K562 (cell line): Measurements from ENCODE around the gene PPP6R1. TPM values are rescaled to one million over a fixed set of nuclear protein-coding genes. Genes with fewer than 3 reads are reported as not detected.
A peak's percentile ranks its signal among the peaks of the same experiment; 100 is the strongest.

Source experiments
- MTA3 ChIP-seq: fragments of 450-650 bp; formaldehyde crosslinking; IDR thresholded peaks from 2 replicates; pipeline ENCODE4 v1.6.1; 2017; ENCODE audit warnings: mild to moderate bottlenecking, borderline replicate concordance
- SIN3A ChIP-seq, 2 experiments: fragments of 150-350 bp in 1 of 2; IDR thresholded peaks; 2 replicates each; pipeline ENCODE4 v1.6.1; 2011 to 2016; ENCODE audit warnings: borderline replicate concordance in 2 of 2, low read depth in 2 of 2, low read length in 2 of 2, mild to moderate bottlenecking in 2 of 2, moderate library complexity in 2 of 2; ENCODE audit not compliant: control insufficient read depth in 1 of 2
- SMAD3 ChIP-seq: fragments of 450-650 bp; formaldehyde crosslinking; conservative IDR thresholded peaks from 2 replicates; pipeline ENCODE4 v1.4.0; 2020; ENCODE audit warnings: mild to moderate bottlenecking
- SNRNP70 ChIP-seq: fragments of 200-400 bp; formaldehyde crosslinking; optimal IDR thresholded peaks from 2 replicates; pipeline ENCODE3; 2017; ENCODE audit warnings: low read depth, low read length
- SRSF1 ChIP-seq: fragments of 200-400 bp; formaldehyde crosslinking; IDR thresholded peaks from 2 replicates; pipeline ENCODE4 v1.6.1; 2017; ENCODE audit warnings: mild to moderate bottlenecking, low read depth, low read length, moderate library complexity
- TEAD1 ChIP-seq, 2 experiments: fragments of 450-650 bp in 1 of 2; sonication (generic) in 1 of 2; formaldehyde crosslinking; IDR thresholded peaks; 2 replicates each; pipeline versions ENCODE4 v1.4.0 to v1.8.0; 2020 to 2022; ENCODE audit warnings: mild to moderate bottlenecking in 2 of 2, missing genetic modification reagents in 1 of 2
- ZNF57 ChIP-seq: fragments of 450-650 bp; formaldehyde crosslinking; IDR thresholded peaks from 2 replicates; pipeline ENCODE4 v1.4.0; 2020; ENCODE audit warnings: mild to moderate bottlenecking, moderate library complexity
- polyA plus RNA-seq, 8 experiments: library from polyadenylated mRNA; depleted of rRNA in 4 of 8; stranded (reverse) in 5 of 8; unstranded in 3 of 8; fragments of >200 nt; fragmentation: Nextera tagmentation in 2 of 8; fragmentation: Illumina TruSeq in 1 of 8; extraction: Ambion mirVana in 2 of 8; extraction: Trizol in 1 of 8; gene quantifications; 2 replicates each; pipeline versions ENCODE4 v1.2.1 to v1.2.3, GENCODE V29; 2011 to 2014; ENCODE audit warnings: inconsistent platforms in 1 of 8, missing spikeins in 1 of 8
- total RNA-seq, 7 experiments: library from RNA; depleted of rRNA in 6 of 7; stranded (reverse); fragments of >200 nt in 6 of 7; fragmentation: Illumina TruSeq in 2 of 7; extraction: Trizol in 2 of 7; gene quantifications; 2 replicates each; pipeline versions ENCODE4 v1.2.1 to v1.2.3, GENCODE V29; 2011 to 2021; ENCODE audit warnings: low replicate concordance in 1 of 7
- TF ChIP-seq, protein P1 (sequence below): fragments of 250-450 bp; sonication (Bioruptor Pico); IDR thresholded peaks from 2 replicates; pipeline ENCODE4 v1.4.0; 2020; ENCODE audit warnings: mild to moderate bottlenecking, moderate library complexity, borderline replicate concordance
- TF ChIP-seq, protein P2 (sequence below), 2 experiments: fragments of 450-650 bp; IDR thresholded peaks; 2 replicates each; pipeline ENCODE4 v1.6.1; 2018; ENCODE audit warnings: mild to moderate bottlenecking in 2 of 2, low read depth in 1 of 2; ENCODE audit not compliant: partially characterized antibody in 2 of 2
- TF ChIP-seq, protein P3 (sequence below): fragments of 450-650 bp; IDR thresholded peaks from 2 replicates; pipeline ENCODE4 v1.6.1; 2018; ENCODE audit warnings: mild to moderate bottlenecking, low read depth; ENCODE audit not compliant: partially characterized antibody
- TF ChIP-seq, protein P4 (sequence below): sonication (generic); formaldehyde crosslinking; IDR thresholded peaks from 2 replicates; pipeline ENCODE4 v1.8.1; 2023; ENCODE audit warnings: mild to moderate bottlenecking, missing genetic modification reagents
- TF ChIP-seq, protein P5 (sequence below): sonication (generic); formaldehyde crosslinking; IDR thresholded peaks from 2 replicates; pipeline ENCODE4 v1.8.1; 2022; ENCODE audit warnings: missing genetic modification reagents
- TF ChIP-seq, protein P6 (sequence below): fragments of 450-650 bp; IDR thresholded peaks from 2 replicates; pipeline ENCODE4 v1.6.1; 2017; ENCODE audit warnings: antibody characterized with exemption

Gene PPP6R1
- total and polyA plus RNA-seq, 9 of the 15 experiments (the other 6 are each of a cell fraction or from before 2014, with no cell fraction given): 0.48 to 135 (median 37.2) TPM

DNA sequence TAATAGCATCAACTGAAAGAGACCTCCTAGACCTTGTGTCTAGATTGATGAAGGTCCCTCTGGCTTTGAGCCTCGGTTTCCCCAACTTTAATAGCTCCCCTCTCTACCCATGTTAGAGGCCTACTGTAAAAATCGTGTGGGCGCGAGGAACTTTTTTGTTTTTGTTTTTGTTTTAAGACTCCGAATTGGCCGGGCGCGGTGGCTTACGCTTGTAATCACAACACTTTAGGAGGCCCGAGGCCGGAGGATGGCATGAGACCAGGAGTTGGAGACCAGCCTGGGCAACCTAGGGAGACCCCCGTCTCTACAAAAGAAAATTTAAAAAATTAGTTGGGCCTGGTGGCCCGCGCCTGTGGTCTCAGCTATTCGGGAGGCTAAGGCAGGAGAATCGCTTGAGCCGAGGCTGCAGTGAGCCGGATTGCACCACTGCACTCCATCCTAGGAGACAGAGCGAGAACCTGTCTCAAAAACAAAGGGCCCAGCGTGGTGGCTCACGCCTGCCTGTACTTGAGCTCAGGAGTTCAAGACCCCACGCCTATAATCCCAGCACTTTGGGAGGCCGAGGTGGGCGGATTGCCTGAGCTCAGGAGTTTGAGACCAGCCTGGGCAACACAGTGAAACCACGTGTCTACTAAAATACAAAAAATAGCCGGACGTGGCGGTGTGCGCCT lies 858 bp upstream of the PPP6R1 start (continued):
- TF ChIP-seq, protein P1, sequence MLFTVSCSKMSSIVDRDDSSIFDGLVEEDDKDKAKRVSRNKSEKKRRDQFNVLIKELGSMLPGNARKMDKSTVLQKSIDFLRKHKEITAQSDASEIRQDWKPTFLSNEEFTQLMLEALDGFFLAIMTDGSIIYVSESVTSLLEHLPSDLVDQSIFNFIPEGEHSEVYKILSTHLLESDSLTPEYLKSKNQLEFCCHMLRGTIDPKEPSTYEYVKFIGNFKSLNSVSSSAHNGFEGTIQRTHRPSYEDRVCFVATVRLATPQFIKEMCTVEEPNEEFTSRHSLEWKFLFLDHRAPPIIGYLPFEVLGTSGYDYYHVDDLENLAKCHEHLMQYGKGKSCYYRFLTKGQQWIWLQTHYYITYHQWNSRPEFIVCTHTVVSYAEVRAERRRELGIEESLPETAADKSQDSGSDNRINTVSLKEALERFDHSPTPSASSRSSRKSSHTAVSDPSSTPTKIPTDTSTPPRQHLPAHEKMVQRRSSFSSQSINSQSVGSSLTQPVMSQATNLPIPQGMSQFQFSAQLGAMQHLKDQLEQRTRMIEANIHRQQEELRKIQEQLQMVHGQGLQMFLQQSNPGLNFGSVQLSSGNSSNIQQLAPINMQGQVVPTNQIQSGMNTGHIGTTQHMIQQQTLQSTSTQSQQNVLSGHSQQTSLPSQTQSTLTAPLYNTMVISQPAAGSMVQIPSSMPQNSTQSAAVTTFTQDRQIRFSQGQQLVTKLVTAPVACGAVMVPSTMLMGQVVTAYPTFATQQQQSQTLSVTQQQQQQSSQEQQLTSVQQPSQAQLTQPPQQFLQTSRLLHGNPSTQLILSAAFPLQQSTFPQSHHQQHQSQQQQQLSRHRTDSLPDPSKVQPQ (CRISPR knock-in tag): no peak
- TF ChIP-seq, protein P2, sequence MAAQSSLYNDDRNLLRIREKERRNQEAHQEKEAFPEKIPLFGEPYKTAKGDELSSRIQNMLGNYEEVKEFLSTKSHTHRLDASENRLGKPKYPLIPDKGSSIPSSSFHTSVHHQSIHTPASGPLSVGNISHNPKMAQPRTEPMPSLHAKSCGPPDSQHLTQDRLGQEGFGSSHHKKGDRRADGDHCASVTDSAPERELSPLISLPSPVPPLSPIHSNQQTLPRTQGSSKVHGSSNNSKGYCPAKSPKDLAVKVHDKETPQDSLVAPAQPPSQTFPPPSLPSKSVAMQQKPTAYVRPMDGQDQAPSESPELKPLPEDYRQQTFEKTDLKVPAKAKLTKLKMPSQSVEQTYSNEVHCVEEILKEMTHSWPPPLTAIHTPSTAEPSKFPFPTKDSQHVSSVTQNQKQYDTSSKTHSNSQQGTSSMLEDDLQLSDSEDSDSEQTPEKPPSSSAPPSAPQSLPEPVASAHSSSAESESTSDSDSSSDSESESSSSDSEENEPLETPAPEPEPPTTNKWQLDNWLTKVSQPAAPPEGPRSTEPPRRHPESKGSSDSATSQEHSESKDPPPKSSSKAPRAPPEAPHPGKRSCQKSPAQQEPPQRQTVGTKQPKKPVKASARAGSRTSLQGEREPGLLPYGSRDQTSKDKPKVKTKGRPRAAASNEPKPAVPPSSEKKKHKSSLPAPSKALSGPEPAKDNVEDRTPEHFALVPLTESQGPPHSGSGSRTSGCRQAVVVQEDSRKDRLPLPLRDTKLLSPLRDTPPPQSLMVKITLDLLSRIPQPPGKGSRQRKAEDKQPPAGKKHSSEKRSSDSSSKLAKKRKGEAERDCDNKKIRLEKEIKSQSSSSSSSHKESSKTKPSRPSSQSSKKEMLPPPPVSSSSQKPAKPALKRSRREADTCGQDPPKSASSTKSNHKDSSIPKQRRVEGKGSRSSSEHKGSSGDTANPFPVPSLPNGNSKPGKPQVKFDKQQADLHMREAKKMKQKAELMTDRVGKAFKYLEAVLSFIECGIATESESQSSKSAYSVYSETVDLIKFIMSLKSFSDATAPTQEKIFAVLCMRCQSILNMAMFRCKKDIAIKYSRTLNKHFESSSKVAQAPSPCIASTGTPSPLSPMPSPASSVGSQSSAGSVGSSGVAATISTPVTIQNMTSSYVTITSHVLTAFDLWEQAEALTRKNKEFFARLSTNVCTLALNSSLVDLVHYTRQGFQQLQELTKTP (IDR thresholded peaks at IDR 0.05; ENCODE audit: low read depth in 1 of 2, partially characterized antibody in 2 of 2): peak; percentile 4 to 87
- TF ChIP-seq, protein P3, sequence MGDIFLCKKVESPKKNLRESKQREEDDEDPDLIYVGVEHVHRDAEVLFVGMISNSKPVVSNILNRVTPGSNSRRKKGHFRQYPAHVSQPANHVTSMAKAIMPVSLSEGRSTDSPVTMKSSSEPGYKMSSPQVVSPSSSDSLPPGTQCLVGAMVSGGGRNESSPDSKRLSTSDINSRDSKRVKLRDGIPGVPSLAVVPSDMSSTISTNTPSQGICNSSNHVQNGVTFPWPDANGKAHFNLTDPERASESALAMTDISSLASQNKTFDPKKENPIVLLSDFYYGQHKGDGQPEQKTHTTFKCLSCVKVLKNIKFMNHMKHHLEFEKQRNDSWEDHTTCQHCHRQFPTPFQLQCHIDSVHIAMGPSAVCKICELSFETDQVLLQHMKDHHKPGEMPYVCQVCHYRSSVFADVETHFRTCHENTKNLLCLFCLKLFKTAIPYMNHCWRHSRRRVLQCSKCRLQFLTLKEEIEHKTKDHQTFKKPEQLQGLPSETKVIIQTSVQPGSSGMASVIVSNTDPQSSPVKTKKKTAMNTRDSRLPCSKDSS: no peak
- TF ChIP-seq ZNF57 (CRISPR knock-in tag) (no peak), MTA3 (no peak), SMAD3 (no peak), SNRNP70 (no peak), SIN3A (IDR thresholded peaks at IDR 0.05; ENCODE audit: borderline replicate concordance in 2 of 2, control insufficient read depth in 1 of 2, low read depth in 2 of 2, low read length in 2 of 2) (no peak), SRSF1 (no peak), TEAD1 (CRISPR knock-in tag; IDR thresholded peaks at IDR 0.05) (no peak; a peak in 1 of 4 replicates)
- TF ChIP-seq, protein P4, sequence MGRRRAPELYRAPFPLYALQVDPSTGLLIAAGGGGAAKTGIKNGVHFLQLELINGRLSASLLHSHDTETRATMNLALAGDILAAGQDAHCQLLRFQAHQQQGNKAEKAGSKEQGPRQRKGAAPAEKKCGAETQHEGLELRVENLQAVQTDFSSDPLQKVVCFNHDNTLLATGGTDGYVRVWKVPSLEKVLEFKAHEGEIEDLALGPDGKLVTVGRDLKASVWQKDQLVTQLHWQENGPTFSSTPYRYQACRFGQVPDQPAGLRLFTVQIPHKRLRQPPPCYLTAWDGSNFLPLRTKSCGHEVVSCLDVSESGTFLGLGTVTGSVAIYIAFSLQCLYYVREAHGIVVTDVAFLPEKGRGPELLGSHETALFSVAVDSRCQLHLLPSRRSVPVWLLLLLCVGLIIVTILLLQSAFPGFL (CRISPR knock-in tag): peak; percentile 98; the same call in 1 of the 2 replicates
- TF ChIP-seq, protein P5, sequence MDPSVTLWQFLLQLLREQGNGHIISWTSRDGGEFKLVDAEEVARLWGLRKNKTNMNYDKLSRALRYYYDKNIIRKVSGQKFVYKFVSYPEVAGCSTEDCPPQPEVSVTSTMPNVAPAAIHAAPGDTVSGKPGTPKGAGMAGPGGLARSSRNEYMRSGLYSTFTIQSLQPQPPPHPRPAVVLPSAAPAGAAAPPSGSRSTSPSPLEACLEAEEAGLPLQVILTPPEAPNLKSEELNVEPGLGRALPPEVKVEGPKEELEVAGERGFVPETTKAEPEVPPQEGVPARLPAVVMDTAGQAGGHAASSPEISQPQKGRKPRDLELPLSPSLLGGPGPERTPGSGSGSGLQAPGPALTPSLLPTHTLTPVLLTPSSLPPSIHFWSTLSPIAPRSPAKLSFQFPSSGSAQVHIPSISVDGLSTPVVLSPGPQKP (CRISPR knock-in tag): no peak
- TF ChIP-seq, protein P6, sequence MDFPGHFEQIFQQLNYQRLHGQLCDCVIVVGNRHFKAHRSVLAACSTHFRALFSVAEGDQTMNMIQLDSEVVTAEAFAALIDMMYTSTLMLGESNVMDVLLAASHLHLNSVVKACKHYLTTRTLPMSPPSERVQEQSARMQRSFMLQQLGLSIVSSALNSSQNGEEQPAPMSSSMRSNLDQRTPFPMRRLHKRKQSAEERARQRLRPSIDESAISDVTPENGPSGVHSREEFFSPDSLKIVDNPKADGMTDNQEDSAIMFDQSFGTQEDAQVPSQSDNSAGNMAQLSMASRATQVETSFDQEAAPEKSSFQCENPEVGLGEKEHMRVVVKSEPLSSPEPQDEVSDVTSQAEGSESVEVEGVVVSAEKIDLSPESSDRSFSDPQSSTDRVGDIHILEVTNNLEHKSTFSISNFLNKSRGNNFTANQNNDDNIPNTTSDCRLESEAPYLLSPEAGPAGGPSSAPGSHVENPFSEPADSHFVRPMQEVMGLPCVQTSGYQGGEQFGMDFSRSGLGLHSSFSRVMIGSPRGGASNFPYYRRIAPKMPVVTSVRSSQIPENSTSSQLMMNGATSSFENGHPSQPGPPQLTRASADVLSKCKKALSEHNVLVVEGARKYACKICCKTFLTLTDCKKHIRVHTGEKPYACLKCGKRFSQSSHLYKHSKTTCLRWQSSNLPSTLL: no peak
